GM12878 (cell line): ENCODE results near the gene CTSW. TPM values are rescaled to one million over a fixed set of nuclear protein-coding genes. Genes with fewer than 3 reads are reported as not detected.
A peak's percentile ranks its signal among the peaks of the same experiment; 100 is the strongest.

Experiments
- ATAC-seq: fragments of 200-7000 bp; cut with Tn5 transposase; 3 replicates; pipeline ENCODE4 v1.9.1; 2020; ENCODE audit warnings: mild to moderate bottlenecking, moderate library complexity
- BruUV-seq: library from RNA; stranded (reverse); fragments of 400-500 nt; replicated peaks from 2 replicates; lab custom pipeline; 2021; lab: Mats Ljungman, UMichigan
- CTCF ChIA-PET: fragments of 300-600 bp; sonication (Branson Sonifier 250); formaldehyde crosslinking; extraction: SDS; loops from one replicate; lab custom pipeline; 2021; ENCODE audit warnings: inconsistent platforms; lab: Yijun Ruan, JAX
- POLR2A ChIA-PET: fragments of 350-600 bp; formaldehyde crosslinking; extraction: SDS; loops from one replicate; lab custom pipeline; 2021; ENCODE audit warnings: inconsistent platforms; lab: Charles Lee
- RAD21 ChIA-PET: fragments of 300-600 bp; sonication (Branson Sonifier 250); formaldehyde crosslinking; loops from one replicate; lab custom pipeline; 2023; ENCODE audit warnings: antibody characterized with exemption; ENCODE audit not compliant: unreplicated experiment; lab: Charles Lee
- SMC1A ChIA-PET: fragments of 300-600 bp; sonication (Branson Sonifier 250); formaldehyde crosslinking; loops from one replicate; lab custom pipeline; 2023; ENCODE audit not compliant: unreplicated experiment, uncharacterized antibody; lab: Charles Lee
- DNase-seq: peaks from one replicate; pipeline ENCODE4 v3.0.0-alpha.2; 2011; ENCODE audit warnings: low read depth, low spot score
- FAIRE-seq: peaks from 3 replicates; lab custom pipeline; 2011; peaks lifted over from hg19 to GRCh38; lab: Jason Lieb, UNC
- H2AFZ ChIP-seq: 2 replicates; pipeline ENCODE4 v1.6.0; 2011; ENCODE audit warnings: low read depth, low read length, control low read depth; ENCODE audit not compliant: control insufficient read depth
- H3K27ac ChIP-seq: 2 replicates; pipeline ENCODE4 v1.5.1; 2011; ENCODE audit warnings: control low read depth; ENCODE audit not compliant: control insufficient read depth, insufficient read depth
- H3K27me3 ChIP-seq, 2 experiments: replicated peaks in 1 of 2; 2 replicates each; pipeline versions ENCODE4 v1.6.0 to v1.6.1; 2011; ENCODE audit warnings: low read length in 1 of 2; ENCODE audit not compliant: control insufficient read depth in 2 of 2, insufficient read depth in 2 of 2
- H3K36me3 ChIP-seq, 2 experiments: 2 replicates each; pipeline ENCODE4 v1.5.1; 2011; ENCODE audit warnings: low read length in 1 of 2; ENCODE audit not compliant: control insufficient read depth in 2 of 2, insufficient read depth in 2 of 2
- H3K4me1 ChIP-seq: 2 replicates; pipeline ENCODE4 v1.6.1; 2011; ENCODE audit warnings: mild to moderate bottlenecking, low read length, moderate library complexity, mixed read lengths; ENCODE audit not compliant: control insufficient read depth, insufficient read depth
- H3K4me2 ChIP-seq: 2 replicates; pipeline ENCODE4 v1.6.0; 2011; ENCODE audit warnings: control low read depth; ENCODE audit not compliant: control insufficient read depth, insufficient read depth
- H3K4me3 ChIP-seq: fragments of 200-600 bp; sonication (generic); 2 replicates; pipeline ENCODE4 v1.5.1; 2016
- H3K79me2 ChIP-seq: 2 replicates; pipeline ENCODE4 v1.6.0; 2011; ENCODE audit warnings: low read length; ENCODE audit not compliant: control insufficient read depth, insufficient read depth
- H3K9ac ChIP-seq: 2 replicates; pipeline ENCODE4 v1.8.0; 2011; ENCODE audit warnings: low read length, control low read depth, mixed read lengths; ENCODE audit not compliant: control insufficient read depth, insufficient read depth
- H3K9me3 ChIP-seq: replicated peaks from 3 replicates; pipeline ENCODE4 v1.5.1; 2011; ENCODE audit warnings: mild to moderate bottlenecking, low read length; ENCODE audit not compliant: control insufficient read depth, insufficient read depth
- H4K20me1 ChIP-seq: 2 replicates; pipeline ENCODE4 v1.6.0; 2011; ENCODE audit not compliant: control insufficient read depth, insufficient read depth
- BRCA1 ChIP-seq: IDR thresholded peaks from 2 replicates; pipeline ENCODE4 v1.6.1; 2011; ENCODE audit warnings: low read depth, low read length, improper control_type of control experiment
- KLF5 ChIP-seq: fragments of 450-650 bp; IDR thresholded peaks from 2 replicates; pipeline ENCODE4 v1.6.1; 2014; ENCODE audit warnings: mild to moderate bottlenecking; ENCODE audit not compliant: partially characterized antibody
- NRF1 ChIP-seq: conservative IDR thresholded peaks from 2 replicates; pipeline ENCODE4 v1.6.1; 2011; ENCODE audit warnings: mild to moderate bottlenecking, low read depth, low read length, improper control_type of control experiment
- POLR2AphosphoS5 ChIP-seq: IDR thresholded peaks from 2 replicates; pipeline ENCODE4 v1.6.1; 2011; ENCODE audit warnings: mild to moderate bottlenecking, low read length, inconsistent platforms
- RAD21 ChIP-seq: IDR thresholded peaks from 2 replicates; pipeline ENCODE4 v1.6.1; 2011; ENCODE audit warnings: mild to moderate bottlenecking, low read depth, low read length, moderate library complexity; ENCODE audit not compliant: insufficient read depth
- SP1 ChIP-seq: IDR thresholded peaks from one replicate; pipeline ENCODE4 v1.6.1; 2011; ENCODE audit warnings: low read depth, low read length
- ZBTB40 ChIP-seq: fragments of 450-650 bp; IDR thresholded peaks from 2 replicates; pipeline ENCODE4 v1.6.1; 2016; ENCODE audit warnings: mild to moderate bottlenecking, moderate library complexity, borderline replicate concordance
- WGBS: methylation state at CpG from one replicate; pipeline ENCODE4 v1.1.6; 2016; ENCODE audit warnings: low lambda C conversion rate; ENCODE audit not compliant: insufficient replicate concordance, insufficient coverage; ENCODE audit errors: missing lambda C conversion rate; 5-methylcytosine and 5-hydroxymethylcytosine counted together
- in situ Hi-C: fragments of 300-500 bp; cut with MboI; formaldehyde crosslinking; loops from 9 replicates; pipeline ENCODE4 v1.14.3; 2018; ENCODE audit warnings: mixed read lengths
- intact Hi-C: fragments of 100-400 bp; cut with micrococcal nuclease; formaldehyde crosslinking; loops from one replicate; pipeline ENCODE4 v1.14.2; 2022; ENCODE audit not compliant: unreplicated experiment
- polyA plus RNA-seq, 11 experiments: library from polyadenylated mRNA; depleted of rRNA in 4 of 11; unstranded in 6 of 11; stranded (reverse) in 5 of 11; fragments of >200 nt; fragmentation: Nextera tagmentation in 4 of 11; fragmentation: Illumina TruSeq in 1 of 11; extraction: Ambion mirVana in 4 of 11; extraction: Trizol in 1 of 11; gene quantifications; 1 replicate in 1 of 11; 2 replicates in 10 of 11; pipeline versions ENCODE4 v1.2.1 to v1.2.3, GENCODE V29; 2011 to 2016; ENCODE audit warnings: inconsistent platforms in 2 of 11, missing spikeins in 2 of 11, low read depth in 1 of 11
- total RNA-seq, 4 experiments: library from RNA; depleted of rRNA in 3 of 4; stranded (reverse); fragments of >200 nt in 3 of 4; fragmentation: Illumina TruSeq in 1 of 4; extraction: Trizol in 1 of 4; gene quantifications; 2 replicates each; pipeline versions ENCODE4 v1.2.1 to v1.2.3, GENCODE V29; 2013 to 2021
- TF ChIP-seq, protein P1 (sequence below): fragments of 450-650 bp; IDR thresholded peaks from 2 replicates; pipeline ENCODE4 v1.6.1; 2018; ENCODE audit warnings: borderline replicate concordance, mild to moderate bottlenecking; ENCODE audit not compliant: partially characterized antibody
- TF ChIP-seq, protein P2 (sequence below): fragments of 450-650 bp; conservative IDR thresholded peaks from 2 replicates; pipeline ENCODE4 v1.6.1; 2017; ENCODE audit warnings: mild to moderate bottlenecking, moderate library complexity

Gene CTSW
- total and polyA plus RNA-seq, 10 of the 15 experiments (the other 5 are each of a cell fraction or from before 2014, with no cell fraction given), result 0.53 to 12.0 (median 1.7) TPM

DNA sequence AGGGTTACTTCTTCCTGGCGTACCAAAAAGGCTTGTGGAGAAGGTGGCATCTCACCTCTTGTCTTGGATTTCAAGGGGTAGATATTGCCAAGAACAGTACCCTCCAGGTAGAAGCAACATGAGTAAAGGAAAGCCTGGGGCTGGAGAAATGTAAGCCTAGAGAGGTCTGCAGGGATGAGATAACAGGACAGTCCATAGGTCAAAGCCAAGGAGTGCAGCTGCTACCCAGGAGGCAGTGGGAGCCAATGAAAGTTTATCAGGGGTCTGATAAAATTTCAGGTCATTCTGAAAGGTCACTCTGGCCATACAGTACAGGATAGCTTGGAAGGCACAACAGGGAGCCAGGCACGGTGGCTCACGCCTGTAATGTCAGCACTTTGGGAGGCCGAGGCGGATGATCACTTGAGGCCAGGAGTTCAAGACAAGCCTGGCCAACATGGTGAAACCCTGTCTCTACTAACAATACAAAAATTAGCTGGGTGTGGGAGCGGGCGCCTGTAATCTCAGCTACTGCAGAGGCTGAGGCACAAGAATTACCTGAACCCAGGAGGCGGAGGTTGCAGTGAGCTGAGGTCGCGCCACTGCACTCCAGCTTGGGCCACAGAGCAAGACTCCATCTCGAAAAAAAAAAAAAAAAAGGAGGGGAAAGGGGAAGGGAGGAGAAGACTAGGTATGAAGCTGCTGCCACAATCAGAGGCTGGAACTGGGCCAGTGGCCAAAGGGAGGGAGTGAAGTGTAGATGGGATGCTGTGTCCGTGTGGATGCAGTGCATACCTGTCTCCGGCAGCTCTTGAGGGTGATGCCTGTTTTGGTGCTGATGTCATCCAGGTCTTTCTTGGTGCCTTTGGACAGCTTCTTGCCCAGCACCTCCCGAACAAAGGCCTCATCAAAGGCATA, 7.4 kb downstream of the CTSW start:
- Histone ChIP-seq H4K20me1 (no peaks in the 10 kb centered on the region), H3K9ac (peak overlapping the region; percentile 73), H3K79me2 (peaks cover 37% of the 10 kb centered on the region), H3K36me3 (peaks cover 12 to 25% of the 10 kb centered on the region in 2 experiments), H2AFZ (no peak overlapping the region), H3K4me2 (peak overlapping the region; percentile 88), H3K4me3 (peak overlapping the region; percentile 90), H3K4me1 (peaks cover 23% of the 10 kb centered on the region), H3K9me3 (no peaks in the 10 kb centered on the region), H3K27me3 (no peaks in the 10 kb centered on the region), H3K27ac (peak overlapping the region; percentile 70; the same call in 1 of the 2 replicates)
- no TSS peak for BruUV-seq
- ChIA-PET POLR2A (interaction anchor here (0.6 to 4.9 kb wide), 10 partner anchors 9 to 143 kb away, joined by 3 to 62 read pairs (median 7); partner anchors contain the start of genes BANF1, CFL1, EIF1AD and MUS81), RAD21 (interaction anchor here (1.7 to 8.0 kb wide), 6 partner anchors 11 to 105 kb away, joined by 4 to 76 read pairs (median 20); partner anchors contain the start of genes CFL1 and MUS81), SMC1A (interaction anchor here (0.6 to 6.7 kb wide), 9 partner anchors 13 to 98 kb away, joined by 3 to 52 read pairs (median 4); partner anchors contain the start of genes CFL1, FOSL1 and MUS81), CTCF (interaction anchor here (0.6 to 11.0 kb wide), 17 partner anchors 12 to 399 kb away, joined by 3 to 167 read pairs (median 7); partner anchors contain the start of genes CFL1, FOSL1, MUS81 and RNASEH2C)
- FAIRE-seq, result no peak
- intact Hi-C loops, result no loop called here
- in situ Hi-C loops, result no loop called here
- no peak for ATAC-seq
- DNase-seq, result no peak
- 68% methylated on average over 13 of the region's 14 CpGs for WGBS
- TF ChIP-seq NRF1 (no peak), ZBTB40 (no peak), BRCA1 (no peak), POLR2AphosphoS5 (no peak), KLF5 (no peak), SP1 (no peak), RAD21 (no peak)
- TF ChIP-seq, protein P1, sequence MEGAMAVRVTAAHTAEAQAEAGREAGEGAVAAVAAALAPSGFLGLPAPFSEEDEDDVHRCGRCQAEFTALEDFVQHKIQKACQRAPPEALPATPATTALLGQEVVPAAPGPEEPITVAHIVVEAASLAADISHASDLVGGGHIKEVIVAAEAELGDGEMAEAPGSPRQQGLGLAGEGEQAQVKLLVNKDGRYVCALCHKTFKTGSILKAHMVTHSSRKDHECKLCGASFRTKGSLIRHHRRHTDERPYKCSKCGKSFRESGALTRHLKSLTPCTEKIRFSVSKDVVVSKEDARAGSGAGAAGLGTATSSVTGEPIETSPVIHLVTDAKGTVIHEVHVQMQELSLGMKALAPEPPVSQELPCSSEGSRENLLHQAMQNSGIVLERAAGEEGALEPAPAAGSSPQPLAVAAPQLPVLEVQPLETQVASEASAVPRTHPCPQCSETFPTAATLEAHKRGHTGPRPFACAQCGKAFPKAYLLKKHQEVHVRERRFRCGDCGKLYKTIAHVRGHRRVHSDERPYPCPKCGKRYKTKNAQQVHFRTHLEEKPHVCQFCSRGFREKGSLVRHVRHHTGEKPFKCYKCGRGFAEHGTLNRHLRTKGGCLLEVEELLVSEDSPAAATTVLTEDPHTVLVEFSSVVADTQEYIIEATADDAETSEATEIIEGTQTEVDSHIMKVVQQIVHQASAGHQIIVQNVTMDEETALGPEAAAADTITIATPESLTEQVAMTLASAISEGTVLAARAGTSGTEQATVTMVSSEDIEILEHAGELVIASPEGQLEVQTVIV, result no peak
- TF ChIP-seq, protein P2, sequence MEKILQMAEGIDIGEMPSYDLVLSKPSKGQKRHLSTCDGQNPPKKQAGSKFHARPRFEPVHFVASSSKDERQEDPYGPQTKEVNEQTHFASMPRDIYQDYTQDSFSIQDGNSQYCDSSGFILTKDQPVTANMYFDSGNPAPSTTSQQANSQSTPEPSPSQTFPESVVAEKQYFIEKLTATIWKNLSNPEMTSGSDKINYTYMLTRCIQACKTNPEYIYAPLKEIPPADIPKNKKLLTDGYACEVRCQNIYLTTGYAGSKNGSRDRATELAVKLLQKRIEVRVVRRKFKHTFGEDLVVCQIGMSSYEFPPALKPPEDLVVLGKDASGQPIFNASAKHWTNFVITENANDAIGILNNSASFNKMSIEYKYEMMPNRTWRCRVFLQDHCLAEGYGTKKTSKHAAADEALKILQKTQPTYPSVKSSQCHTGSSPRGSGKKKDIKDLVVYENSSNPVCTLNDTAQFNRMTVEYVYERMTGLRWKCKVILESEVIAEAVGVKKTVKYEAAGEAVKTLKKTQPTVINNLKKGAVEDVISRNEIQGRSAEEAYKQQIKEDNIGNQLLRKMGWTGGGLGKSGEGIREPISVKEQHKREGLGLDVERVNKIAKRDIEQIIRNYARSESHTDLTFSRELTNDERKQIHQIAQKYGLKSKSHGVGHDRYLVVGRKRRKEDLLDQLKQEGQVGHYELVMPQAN, result no peak
